ENCODE data around the gene SRRT.

SRRT gene

DNA sequence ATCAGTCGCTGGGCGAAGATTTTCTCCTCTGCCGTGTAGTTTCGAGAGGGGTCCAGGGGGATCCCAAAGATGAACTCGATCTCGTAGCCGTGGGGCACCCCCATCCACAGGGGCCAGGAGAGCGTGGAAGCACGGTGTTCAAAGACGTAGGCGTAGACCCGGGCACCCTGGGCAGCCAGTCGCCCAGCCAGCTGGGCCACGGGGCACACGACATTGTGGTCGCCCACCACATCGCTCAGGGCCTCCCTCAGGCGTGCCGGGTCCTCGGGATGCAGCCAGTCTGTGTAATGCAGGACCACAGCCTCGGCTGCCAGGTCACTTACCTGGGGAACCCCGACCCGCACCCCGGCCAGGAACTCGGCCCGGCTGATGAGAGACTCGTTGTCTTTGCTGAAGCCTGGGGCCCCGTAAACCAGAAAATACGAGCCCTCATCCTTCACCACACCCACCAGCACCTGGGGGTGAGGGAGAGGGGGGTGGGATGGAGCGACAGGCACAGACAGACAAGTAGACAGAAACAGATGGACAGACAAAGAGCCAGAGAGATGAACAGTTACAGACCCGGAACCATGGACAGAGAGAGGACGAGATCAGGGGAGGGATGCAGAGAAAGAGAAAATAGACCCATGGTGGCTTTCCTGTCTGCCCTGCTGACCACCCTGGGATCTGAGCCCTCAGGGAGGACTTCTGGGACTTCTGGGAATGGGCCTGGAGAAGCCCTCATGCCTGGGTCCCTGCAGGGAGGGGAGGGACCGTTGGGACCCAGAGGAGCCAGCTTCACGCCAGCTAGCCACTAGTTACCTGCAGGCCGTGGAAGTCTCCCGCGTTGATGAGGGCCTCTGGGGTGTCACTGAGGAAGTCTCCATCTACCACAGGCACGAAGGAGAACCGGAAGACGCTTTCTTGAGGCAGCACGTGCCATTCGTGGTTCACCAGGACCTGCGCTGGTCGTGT is 17.7 kb downstream of the SRRT start:
- Histone ChIP-seq H3K9ac (ENCODE audit: low read length) (no peak overlapping the region), H3K27me3 (ENCODE audit: control insufficient read depth in 1 of 2, insufficient read depth in 2 of 2, low read length in 2 of 2) (peaks cover 11 to 32% of the 10 kb centered on the region in 2 donors), H3K9me3 (ENCODE audit: low read length) (no peaks in the 10 kb centered on the region), H3K4me1 (ENCODE audit: insufficient read depth, low read length) (peaks cover 24% of the 10 kb centered on the region), H3K36me3 (ENCODE audit: insufficient read depth, low read length) (peaks cover 11% of the 10 kb centered on the region), H3K27ac (ENCODE audit: low read depth, low read length) (no peak overlapping the region), H3K4me3 (ENCODE audit: low read depth in 1 of 2, low read length in 2 of 2) (no peak overlapping the region)

DNA sequence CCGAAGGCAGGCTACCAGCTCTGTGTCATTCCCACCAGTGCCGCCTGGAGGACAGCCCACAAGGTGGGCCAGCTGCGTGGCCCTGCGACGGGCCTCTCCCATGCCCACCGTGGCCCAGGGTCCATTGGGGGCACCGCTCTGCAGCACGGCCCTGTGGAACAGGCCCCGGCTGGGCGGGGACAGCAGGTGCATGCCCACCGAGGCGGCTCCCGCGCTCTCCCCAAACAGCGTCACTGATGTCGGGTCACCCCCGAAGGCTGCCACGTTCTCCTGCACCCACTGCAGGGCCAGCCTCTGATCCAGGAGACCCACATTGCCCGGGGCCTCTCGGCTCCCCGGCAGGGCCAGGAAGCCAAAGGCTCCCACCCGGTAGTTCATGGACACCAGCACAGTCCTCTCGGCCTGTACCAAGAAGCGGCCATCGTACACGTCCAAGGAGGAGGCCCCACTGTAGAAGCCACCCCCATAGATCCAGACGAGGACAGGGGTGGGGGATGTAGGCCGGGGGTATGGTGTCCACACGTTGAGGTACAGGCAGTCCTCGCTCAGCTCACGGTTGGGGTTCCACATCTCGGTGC is 18.5 kb downstream of the SRRT start:
- peaks cover 15 to 39% of the 10 kb centered on the region in 2 donors for H3K27me3 ChIP-seq (ENCODE audit: control insufficient read depth in 1 of 2, insufficient read depth in 2 of 2, low read length in 2 of 2)
- peaks cover 3% of the 10 kb centered on the region for H3K36me3 ChIP-seq (ENCODE audit: insufficient read depth, low read length)
- no peak overlapping the region for H3K9ac ChIP-seq (ENCODE audit: low read length)
- no peak overlapping the region for H3K4me3 ChIP-seq (ENCODE audit: low read depth in 1 of 2, low read length in 2 of 2)
- H3K4me1 ChIP-seq (ENCODE audit: insufficient read depth, low read length), result peaks cover 16% of the 10 kb centered on the region
- H3K9me3 ChIP-seq (ENCODE audit: low read length), result no peaks in the 10 kb centered on the region
- H3K27ac ChIP-seq (ENCODE audit: low read depth, low read length), result no peak overlapping the region

DNA sequence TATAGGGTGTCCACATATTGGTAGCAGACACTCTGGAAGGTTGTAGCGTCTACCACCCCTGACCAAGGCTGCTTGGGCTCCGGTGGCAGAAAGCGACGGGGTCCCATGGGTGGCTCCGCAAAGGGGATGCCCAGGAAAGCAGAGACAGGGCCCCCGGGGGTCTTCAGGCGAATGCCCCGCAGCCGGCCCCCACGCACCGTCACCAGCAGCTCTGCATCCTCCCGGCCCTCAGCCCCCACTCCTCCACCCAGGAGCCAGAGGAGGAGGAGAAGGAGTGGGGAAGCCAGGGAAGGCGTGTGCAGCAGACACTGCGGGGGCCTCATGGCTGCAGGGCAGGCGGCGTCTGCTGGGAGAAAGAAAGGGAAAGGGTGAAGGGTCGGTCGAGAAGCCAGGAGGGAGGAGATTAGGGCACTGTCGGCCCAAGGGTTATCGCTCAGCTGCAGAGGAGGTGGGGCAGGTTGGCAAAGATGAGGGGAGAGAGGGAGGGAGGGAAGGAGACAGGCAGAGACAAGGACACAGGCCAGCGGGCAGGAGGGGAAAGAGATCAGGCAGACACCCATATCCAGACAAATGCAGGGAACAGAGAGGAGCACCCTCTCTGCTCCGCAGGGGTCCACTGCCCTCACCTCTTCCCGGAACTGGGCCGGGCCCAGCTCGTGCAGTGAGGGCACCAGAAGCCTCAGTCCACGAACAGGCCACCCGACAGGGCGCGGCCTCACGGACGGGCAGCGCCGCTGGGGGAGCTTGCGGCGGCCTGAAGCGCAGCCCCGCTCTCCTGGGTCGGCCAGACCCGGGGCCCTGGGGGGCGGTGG is 19.2 kb downstream of the SRRT start:
- Histone ChIP-seq H3K4me3 (ENCODE audit: low read depth in 1 of 2, low read length in 2 of 2) (no peak overlapping the region), H3K4me1 (ENCODE audit: insufficient read depth, low read length) (peaks cover 9% of the 10 kb centered on the region), H3K9me3 (ENCODE audit: low read length) (no peaks in the 10 kb centered on the region), H3K9ac (ENCODE audit: low read length) (no peak overlapping the region), H3K36me3 (ENCODE audit: insufficient read depth, low read length) (no peaks in the 10 kb centered on the region), H3K27ac (ENCODE audit: low read depth, low read length) (no peak overlapping the region), H3K27me3 (ENCODE audit: control insufficient read depth in 1 of 2, insufficient read depth in 2 of 2, low read length in 2 of 2) (peaks cover 15 to 39% of the 10 kb centered on the region in 2 donors)

DNA sequence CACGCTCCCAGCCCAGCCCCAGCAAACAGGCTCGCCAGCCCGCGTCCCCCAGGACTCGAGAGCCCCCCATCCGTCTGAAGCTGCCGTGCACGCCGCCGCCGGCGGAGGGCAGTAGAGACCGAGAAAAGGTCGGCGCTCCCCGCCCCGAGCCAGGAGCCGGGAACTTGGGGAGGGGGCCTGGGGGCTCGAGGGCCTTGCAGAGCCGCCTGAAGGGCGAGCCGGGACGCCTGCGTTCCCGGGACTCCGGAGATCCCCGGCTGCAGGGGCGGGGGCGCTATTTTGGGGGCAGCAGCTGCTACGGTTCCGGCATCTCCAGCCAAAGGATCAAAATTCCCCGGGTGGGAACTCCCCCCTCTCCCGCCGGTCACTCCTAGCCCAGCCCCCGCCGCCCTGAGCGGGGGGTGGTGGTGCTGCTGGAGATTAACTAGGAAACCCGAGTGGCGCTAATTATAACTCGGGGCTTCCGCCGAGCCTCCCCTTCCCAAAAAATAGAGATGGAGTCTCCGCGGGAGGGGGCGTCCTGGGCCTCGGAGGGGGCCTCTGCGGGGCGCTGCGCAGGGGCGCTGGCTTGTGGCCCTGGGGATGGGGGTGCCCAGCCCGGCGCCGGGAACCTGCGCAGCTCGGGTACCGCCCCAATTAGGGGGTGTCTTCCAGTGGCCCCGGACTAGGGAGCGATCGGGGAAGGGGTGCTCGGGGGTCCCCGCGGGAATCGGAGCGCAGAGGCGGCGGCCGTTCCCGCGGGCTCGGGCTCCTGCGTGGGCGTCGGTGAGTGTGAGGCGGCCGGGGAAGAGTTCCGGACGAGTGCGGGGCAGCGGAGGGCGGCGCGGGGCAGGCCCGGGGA is 20.2 kb downstream of the SRRT start:
- Histone ChIP-seq H3K27me3 (ENCODE audit: control insufficient read depth in 1 of 2, insufficient read depth in 2 of 2, low read length in 2 of 2) (peaks cover 15 to 39% of the 10 kb centered on the region in 2 donors), H3K27ac (ENCODE audit: low read depth, low read length) (no peak overlapping the region), H3K4me1 (ENCODE audit: insufficient read depth, low read length) (peaks cover 9% of the 10 kb centered on the region), H3K36me3 (ENCODE audit: insufficient read depth, low read length) (no peaks in the 10 kb centered on the region), H3K9me3 (ENCODE audit: low read length) (no peaks in the 10 kb centered on the region), H3K4me3 (ENCODE audit: low read depth in 1 of 2, low read length in 2 of 2) (peak overlapping the region in 1 of 2 donors; percentile 34), H3K9ac (ENCODE audit: low read length) (no peak overlapping the region)

- H3K9me3 ChIP-seq (ENCODE audit: low read length), result no peaks in the 10 kb centered on the region
- H3K27me3 ChIP-seq (ENCODE audit: control insufficient read depth in 1 of 2, insufficient read depth in 2 of 2, low read length in 2 of 2), result peaks cover 15 to 39% of the 10 kb centered on the region in 2 donors
- H3K4me3 ChIP-seq (ENCODE audit: low read depth in 1 of 2, low read length in 2 of 2), result peak within 1 kb of the TSS in 1 of 2 donors; percentile 38
- H3K9ac ChIP-seq (ENCODE audit: low read length), result no peak within 1 kb of the TSS
- H3K27ac ChIP-seq (ENCODE audit: low read depth, low read length), result no peak within 1 kb of the TSS
- no peaks in the 10 kb centered on the region for H3K36me3 ChIP-seq (ENCODE audit: insufficient read depth, low read length)
- peaks cover 9% of the 10 kb centered on the region for H3K4me1 ChIP-seq (ENCODE audit: insufficient read depth, low read length)
Observed at GRCh38 chr7:100895701-100895955, 20.7 kb downstream of the SRRT start, which contains the start of gene ACHE. ACHE (minus strand) TSS chr7:100895888; CDS start chr7:100894232, 1,656 bp downstream.

- no peak overlapping the region for H3K27ac ChIP-seq (ENCODE audit: low read depth, low read length)
- peaks cover 9% of the 10 kb centered on the region for H3K4me1 ChIP-seq (ENCODE audit: insufficient read depth, low read length)
Observed at GRCh38 chr7:100895956-100896731, 21.2 kb downstream of the SRRT start.

DNA sequence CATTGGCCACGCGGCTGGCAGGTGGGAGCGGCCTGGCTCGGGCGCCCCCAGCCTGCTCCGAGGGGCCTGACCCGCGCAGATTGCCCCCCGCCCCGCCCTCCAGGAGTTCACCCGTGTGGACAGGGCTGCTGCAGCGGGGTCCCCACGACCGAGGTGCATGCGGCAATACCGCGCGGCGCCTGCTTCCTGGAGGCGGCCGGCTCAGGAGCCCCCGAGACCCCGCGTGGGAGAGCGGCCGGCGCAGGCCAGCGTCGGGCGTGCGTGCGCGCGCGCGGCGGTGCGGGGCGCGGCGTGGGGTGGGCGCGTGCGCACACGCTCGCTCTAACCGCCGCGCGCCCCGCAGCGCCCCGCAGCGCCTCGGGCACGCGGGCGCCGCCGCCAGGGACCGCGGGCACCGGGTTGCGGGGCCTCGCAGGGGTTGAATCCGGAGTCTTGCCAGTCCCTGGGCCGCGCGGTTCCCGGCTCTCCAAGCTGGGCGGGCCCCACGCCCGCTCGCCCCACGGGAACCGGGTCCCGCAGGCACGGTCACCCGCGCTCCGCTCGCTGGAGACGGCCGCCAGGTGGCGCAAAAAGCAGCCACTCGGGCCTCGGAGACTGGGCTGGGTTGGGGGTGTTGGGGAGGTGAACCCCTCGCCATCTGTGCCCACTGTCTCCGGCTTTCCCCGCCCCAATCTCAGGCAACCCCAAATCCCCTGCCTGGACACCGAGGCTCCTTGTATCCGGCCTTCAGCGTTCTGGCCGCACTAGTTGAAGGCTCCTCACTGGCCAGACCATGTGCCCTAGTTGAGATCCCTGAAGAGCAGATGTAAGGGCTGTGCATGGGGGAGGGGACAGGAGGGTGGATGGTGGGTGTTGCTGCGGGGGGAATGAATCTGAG is 22.1 kb downstream of the SRRT start:
- peak overlapping the region in 1 of 2 donors; percentile 38 for H3K4me3 ChIP-seq (ENCODE audit: low read depth in 1 of 2, low read length in 2 of 2)
- no peak overlapping the region for H3K27ac ChIP-seq (ENCODE audit: low read depth, low read length)
- peaks cover 9% of the 10 kb centered on the region for H3K4me1 ChIP-seq (ENCODE audit: insufficient read depth, low read length)
- no peak overlapping the region for H3K9ac ChIP-seq (ENCODE audit: low read length)
- no peaks in the 10 kb centered on the region for H3K9me3 ChIP-seq (ENCODE audit: low read length)
- peaks cover 15 to 39% of the 10 kb centered on the region in 2 donors for H3K27me3 ChIP-seq (ENCODE audit: control insufficient read depth in 1 of 2, insufficient read depth in 2 of 2, low read length in 2 of 2)
- H3K36me3 ChIP-seq (ENCODE audit: insufficient read depth, low read length), result no peaks in the 10 kb centered on the region

More at GRCh38 chr7:100895956-100896731, 21.2 kb downstream of the SRRT start:
- Histone ChIP-seq H3K9ac (ENCODE audit: low read length) (no peak overlapping the region), H3K36me3 (ENCODE audit: insufficient read depth, low read length) (no peaks in the 10 kb centered on the region), H3K4me3 (ENCODE audit: low read depth in 1 of 2, low read length in 2 of 2) (peak overlapping the region in 1 of 2 donors; percentile 38), H3K27me3 (ENCODE audit: control insufficient read depth in 1 of 2, insufficient read depth in 2 of 2, low read length in 2 of 2) (peaks cover 15 to 39% of the 10 kb centered on the region in 2 donors), H3K9me3 (ENCODE audit: low read length) (no peaks in the 10 kb centered on the region)

- Histone ChIP-seq H3K27me3 (ENCODE audit: control insufficient read depth in 1 of 2, insufficient read depth in 2 of 2, low read length in 2 of 2) (peaks cover 15 to 39% of the 10 kb centered on the region in 2 donors), H3K4me3 (ENCODE audit: low read depth in 1 of 2, low read length in 2 of 2) (no peak overlapping the region), H3K36me3 (ENCODE audit: insufficient read depth, low read length) (no peaks in the 10 kb centered on the region), H3K9ac (ENCODE audit: low read length) (no peak overlapping the region), H3K9me3 (ENCODE audit: low read length) (no peaks in the 10 kb centered on the region), H3K27ac (ENCODE audit: low read depth, low read length) (no peak overlapping the region), H3K4me1 (ENCODE audit: insufficient read depth, low read length) (peaks cover 9% of the 10 kb centered on the region)
Observed at GRCh38 chr7:100897772-100898454, 23.0 kb downstream of the SRRT start.

DNA sequence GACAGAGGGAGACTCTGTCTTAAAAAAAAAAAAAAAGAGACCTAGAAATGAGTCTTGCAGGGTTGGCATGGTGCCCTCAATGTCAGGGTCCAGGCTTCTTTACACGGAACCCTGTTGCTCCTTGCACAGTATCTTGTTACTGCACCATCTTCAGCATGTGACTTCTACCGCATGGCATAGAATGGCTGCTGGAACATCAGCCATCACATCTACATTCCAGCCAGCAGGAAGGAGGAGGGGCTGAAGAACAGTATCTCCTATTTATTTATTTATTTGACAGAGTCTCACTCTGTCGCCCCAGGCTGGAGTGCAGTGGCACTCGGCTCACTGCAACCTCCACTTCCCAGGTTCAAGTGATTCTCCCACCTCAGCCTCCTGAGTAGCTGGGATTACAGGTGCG is 24.5 kb downstream of the SRRT start:
- Histone ChIP-seq H3K36me3 (ENCODE audit: insufficient read depth, low read length) (no peaks in the 10 kb centered on the region), H3K4me1 (ENCODE audit: insufficient read depth, low read length) (peaks cover 9% of the 10 kb centered on the region), H3K9ac (ENCODE audit: low read length) (no peak overlapping the region), H3K27ac (ENCODE audit: low read depth, low read length) (no peak overlapping the region), H3K9me3 (ENCODE audit: low read length) (no peaks in the 10 kb centered on the region), H3K27me3 (ENCODE audit: control insufficient read depth in 1 of 2, insufficient read depth in 2 of 2, low read length in 2 of 2) (peaks cover 15 to 32% of the 10 kb centered on the region in 2 donors), H3K4me3 (ENCODE audit: low read depth in 1 of 2, low read length in 2 of 2) (no peak overlapping the region)
